ENCODE data around the gene GAREM2.

GAREM2 gene

GRCh38 chr2:26169226-26169625 is 3.7 kb upstream of the GAREM2 start:
- in situ Hi-C loops (cut with MboI; ENCODE audit: low sequenced_read_pairs): no loop called here

GRCh38 chr2:26169681-26170414 is 3.0 kb upstream of the GAREM2 start:
- in situ Hi-C loops (cut with MboI; ENCODE audit: low sequenced_read_pairs): no loop called here

GRCh38 chr2:26170795-26171194 is 2.1 kb upstream of the GAREM2 start:
- in situ Hi-C loops (cut with MboI; ENCODE audit: low sequenced_read_pairs): no loop called here

- in situ Hi-C loops (cut with MboI; ENCODE audit: low sequenced_read_pairs): no loop called here
Observed at GRCh38 chr2:26172189-26172870, 558 bp upstream of the GAREM2 start.

GRCh38 chr2:26173776-26174482 is 1.0 kb downstream of the GAREM2 start:
- in situ Hi-C loops (cut with MboI; ENCODE audit: low sequenced_read_pairs): no loop called here

GRCh38 chr2:26174691-26175465 is 2.0 kb downstream of the GAREM2 start:
- in situ Hi-C loops (cut with MboI; ENCODE audit: low sequenced_read_pairs): no loop called here

- in situ Hi-C loops (cut with MboI; ENCODE audit: low sequenced_read_pairs): no loop called here
Observed at GRCh38 chr2:26175466-26176278, 2.8 kb downstream of the GAREM2 start.

GRCh38 chr2:26176279-26176615 is 3.4 kb downstream of the GAREM2 start:
- in situ Hi-C loops (cut with MboI; ENCODE audit: low sequenced_read_pairs): no loop called here

GRCh38 chr2:26177122-26177521 is 4.2 kb downstream of the GAREM2 start:
- in situ Hi-C loops (cut with MboI; ENCODE audit: low sequenced_read_pairs): no loop called here

GRCh38 chr2:26178246-26178645 is 5.4 kb downstream of the GAREM2 start:
- in situ Hi-C loops (cut with MboI; ENCODE audit: low sequenced_read_pairs): no loop called here

GRCh38 chr2:26178746-26179436 is 6.0 kb downstream of the GAREM2 start:
- in situ Hi-C loops (cut with MboI; ENCODE audit: low sequenced_read_pairs): no loop called here

GRCh38 chr2:26179446-26179913 is 6.6 kb downstream of the GAREM2 start:
- in situ Hi-C loops (cut with MboI; ENCODE audit: low sequenced_read_pairs): no loop called here

GRCh38 chr2:26182441-26182840 is 9.6 kb downstream of the GAREM2 start:
- in situ Hi-C loops (cut with MboI; ENCODE audit: low sequenced_read_pairs): no loop called here

GRCh38 chr2:26182887-26183630 is 10.2 kb downstream of the GAREM2 start:
- in situ Hi-C loops (cut with MboI; ENCODE audit: low sequenced_read_pairs): no loop called here

- in situ Hi-C loops (cut with MboI; ENCODE audit: low sequenced_read_pairs): no loop called here
Observed at GRCh38 chr2:26184121-26184520, 11.2 kb downstream of the GAREM2 start.

- in situ Hi-C loops (cut with MboI; ENCODE audit: low sequenced_read_pairs): no loop called here
Observed at GRCh38 chr2:26184555-26185303, 11.8 kb downstream of the GAREM2 start.

GRCh38 chr2:26185304-26185928 is 12.5 kb downstream of the GAREM2 start:
- in situ Hi-C loops (cut with MboI; ENCODE audit: low sequenced_read_pairs): no loop called here

All from HL-60/S4 treated with phorbol 12-myristate 13-acetate at 8.2 ng/mL for 4 days and 3 days (cell line).